Islet of Langerhans (tissue), 1 donor: ENCODE results near the gene AWAT1.
"Not testable (repeated sequence)": the region's sequence is repeated elsewhere in the genome, so short reads cannot be mapped to it uniquely, and the experiment has no call there.

Experiments
- FAIRE-seq: peaks from one replicate; lab custom pipeline; 2011; peaks lifted over from hg19 to GRCh38; lab: Jason Lieb, UNC

The AWAT1 gene

GRCh38 chrX:70262952-70263567, 28.6 kb downstream of the AWAT1 start:
- no peak for FAIRE-seq

- FAIRE-seq = no peak
These were observed 30.3 kb downstream of the AWAT1 start for GRCh38 chrX:70264784-70265183.

- no peak for FAIRE-seq
These were observed 33.6 kb downstream of the AWAT1 start, which contains the start of gene ARR3 for GRCh38 chrX:70268034-70268433. Gene ARR3 (plus strand): TSS chrX:70268334. CDS start chrX:70269386, 1,052 bp downstream.

- not testable (repeated sequence) for FAIRE-seq
These were observed 39.6 kb downstream of the AWAT1 start for GRCh38 chrX:70274029-70274428.

GRCh38 chrX:70279081-70279480, 44.6 kb downstream of the AWAT1 start:
- no peak for FAIRE-seq

- FAIRE-seq = no peak
These were observed 46.1 kb downstream of the AWAT1 start for GRCh38 chrX:70280573-70280972.

GRCh38 chrX:70281951-70282350, 47.5 kb downstream of the AWAT1 start, which contains the start of gene RAB41:
Gene RAB41 (plus strand): TSS chrX:70282172. CDS start chrX:70282218, 46 bp downstream.
- no peak for FAIRE-seq

- FAIRE-seq = no peak
These were observed 54.8 kb downstream of the AWAT1 start for GRCh38 chrX:70289168-70289792.
